DND-41 (cell line): ENCODE results near the gene PAGR1.
A peak's percentile ranks its signal among the peaks of the same experiment; 100 is the strongest.

Source experiments
- ATAC-seq: fragments of 200-7000 bp; cut with Tn5 transposase; 3 replicates; pipeline ENCODE4 v1.9.1; 2021; ENCODE audit warnings: low read depth; ENCODE audit not compliant: insufficient read depth
- DNase-seq: peaks from one replicate; pipeline ENCODE4 v3.0.0-alpha.2; 2020
- H2AFZ ChIP-seq: 2 replicates; pipeline ENCODE4 v1.6.0; 2012; ENCODE audit warnings: low read depth, low read length
- H3K27ac ChIP-seq: 2 replicates; pipeline ENCODE4 v1.5.1; 2012; ENCODE audit warnings: low read length, inconsistent platforms
- H3K27me3 ChIP-seq: fragments of 200-600 bp; sonication (generic); 2 replicates; pipeline ENCODE4 v1.6.0; 2012; ENCODE audit warnings: low read length, mild to moderate bottlenecking, inconsistent platforms; ENCODE audit not compliant: insufficient read depth, poor library complexity
- H3K36me3 ChIP-seq: 2 replicates; pipeline ENCODE4 v1.5.1; 2012; ENCODE audit warnings: low read length, inconsistent platforms; ENCODE audit not compliant: insufficient read depth
- H3K4me1 ChIP-seq: 2 replicates; pipeline ENCODE4 v1.5.1; 2012; ENCODE audit warnings: mild to moderate bottlenecking, low read length; ENCODE audit not compliant: insufficient read depth
- H3K4me2 ChIP-seq: 2 replicates; pipeline ENCODE4 v1.6.0; 2012; ENCODE audit warnings: mild to moderate bottlenecking, moderate library complexity, low read length, inconsistent platforms; ENCODE audit not compliant: insufficient read depth
- H3K4me3 ChIP-seq, 2 experiments: fragments of 200-600 bp in 1 of 2; shearing (Covaris generic) in 1 of 2; 2 replicates each; pipeline ENCODE4 v1.5.1; 2012 to 2016; ENCODE audit warnings: inconsistent platforms in 2 of 2, low read length in 2 of 2, mild to moderate bottlenecking in 2 of 2, low read depth in 1 of 2, moderate library complexity in 1 of 2
- H3K79me2 ChIP-seq: 2 replicates; pipeline ENCODE4 v1.6.0; 2012; ENCODE audit warnings: low read length, inconsistent platforms; ENCODE audit not compliant: insufficient read depth
- H3K9ac ChIP-seq: 2 replicates; pipeline ENCODE4 v1.6.0; 2012; ENCODE audit warnings: low read depth, mild to moderate bottlenecking, inconsistent platforms, low read length, moderate library complexity
- H3K9me3 ChIP-seq: 2 replicates; pipeline ENCODE4 v1.5.1; 2012; ENCODE audit warnings: low read length, moderate library complexity, mild to moderate bottlenecking, inconsistent platforms; ENCODE audit not compliant: insufficient read depth, severe bottlenecking
- H4K20me1 ChIP-seq: 2 replicates; pipeline ENCODE4 v1.6.0; 2012; ENCODE audit warnings: low read length; ENCODE audit not compliant: insufficient read depth
- CTCF ChIP-seq: IDR thresholded peaks from 2 replicates; pipeline ENCODE4 v1.5.1; 2012; ENCODE audit warnings: borderline replicate concordance, low read length, moderate library complexity, mild to moderate bottlenecking; ENCODE audit not compliant: poor library complexity, severe bottlenecking; ENCODE audit errors: extremely low read depth
- EZH2 ChIP-seq: IDR thresholded peaks from 3 replicates; pipeline ENCODE4 v1.6.1; 2012; ENCODE audit warnings: borderline replicate concordance, low read depth, mild to moderate bottlenecking, moderate library complexity, low read length, inconsistent platforms; ENCODE audit not compliant: severe bottlenecking

Gene PAGR1

GRCh38 chr16:29794231-29794710 is 21.7 kb upstream of the PAGR1 start:
- Histone ChIP-seq H4K20me1 (peaks cover 28% of the 10 kb centered on the region; the same call in 1 of the 2 replicates), H3K9me3 (no peaks in the 10 kb centered on the region), H3K27me3 (no peaks in the 10 kb centered on the region), H2AFZ (no peak overlapping the region), H3K4me1 (peaks cover 39% of the 10 kb centered on the region), H3K36me3 (peaks cover 79% of the 10 kb centered on the region), H3K4me2 (peak overlapping the region; percentile 88; the same call in 1 of the 2 replicates), H3K27ac (no peak overlapping the region), H3K79me2 (peaks cover 89% of the 10 kb centered on the region), H3K9ac (no peak overlapping the region), H3K4me3 (no peak overlapping the region)
- DNase-seq (no peak), ATAC-seq (no peak)
- no peak for TF ChIP-seq CTCF

- Histone ChIP-seq H3K4me2 (no peak overlapping the region), H3K79me2 (peaks cover 36% of the 10 kb centered on the region), H4K20me1 (peaks cover 4% of the 10 kb centered on the region), H3K4me1 (peaks cover 40% of the 10 kb centered on the region), H3K27me3 (no peaks in the 10 kb centered on the region), H3K36me3 (peaks cover 79% of the 10 kb centered on the region), H3K9ac (peak overlapping the region; percentile 87; the same call in 1 of the 2 replicates), H3K4me3 (no peak overlapping the region), H3K27ac (0 out of 2 replicates have a peak overlapping the region, but pooled peaks have one; percentile 49), H3K9me3 (no peaks in the 10 kb centered on the region), H2AFZ (no peak overlapping the region)
- DNase-seq (no peak), ATAC-seq (no peak)
- TF ChIP-seq EZH2: no peak
- no peak for TF ChIP-seq CTCF
Measured at GRCh38 chr16:29802416-29802935, 13.5 kb upstream of the PAGR1 start.

GRCh38 chr16:29804020-29804419 is 11.9 kb upstream of the PAGR1 start:
- H3K27ac ChIP-seq: peak overlapping the region; percentile 99
- no peak for ATAC-seq
- peaks cover 55% of the 10 kb centered on the region for H3K4me1 ChIP-seq
- no peaks in the 10 kb centered on the region for H3K27me3 ChIP-seq
- DNase-seq: no peak
- peak overlapping the region; percentile 86 for H3K4me2 ChIP-seq
- no peaks in the 10 kb centered on the region for H3K9me3 ChIP-seq
- H3K36me3 ChIP-seq: peaks cover 79% of the 10 kb centered on the region
- H4K20me1 ChIP-seq: peaks cover 19% of the 10 kb centered on the region
- H2AFZ ChIP-seq: no peak overlapping the region
- peaks cover 43% of the 10 kb centered on the region for H3K79me2 ChIP-seq
- peak overlapping the region in 1 of 2 experiments; percentile 78; a peak in 2 of 4 replicates for H3K4me3 ChIP-seq
- TF ChIP-seq EZH2: no peak
- TF ChIP-seq CTCF: no peak
- peak overlapping the region; percentile 87 for H3K9ac ChIP-seq
